Activated CD4-positive, CD25-positive, alpha-beta regulatory T cell treated with anti-CD3 and anti-CD28 coated beads, Interleukin-2, amount 50 U/mL, for 72 hours (primary cell): ENCODE results near the gene EMC10.
A peak's percentile ranks its signal among the peaks of the same experiment; 100 is the strongest.
"Not testable (repeated sequence)": the region's sequence is repeated elsewhere in the genome, so short reads cannot be mapped to it uniquely, and the experiment has no call there.

ENCODE experiments used
- DNase-seq: peaks from one replicate; pipeline ENCODE4 v3.0.0; 2021

Gene EMC10

DNA sequence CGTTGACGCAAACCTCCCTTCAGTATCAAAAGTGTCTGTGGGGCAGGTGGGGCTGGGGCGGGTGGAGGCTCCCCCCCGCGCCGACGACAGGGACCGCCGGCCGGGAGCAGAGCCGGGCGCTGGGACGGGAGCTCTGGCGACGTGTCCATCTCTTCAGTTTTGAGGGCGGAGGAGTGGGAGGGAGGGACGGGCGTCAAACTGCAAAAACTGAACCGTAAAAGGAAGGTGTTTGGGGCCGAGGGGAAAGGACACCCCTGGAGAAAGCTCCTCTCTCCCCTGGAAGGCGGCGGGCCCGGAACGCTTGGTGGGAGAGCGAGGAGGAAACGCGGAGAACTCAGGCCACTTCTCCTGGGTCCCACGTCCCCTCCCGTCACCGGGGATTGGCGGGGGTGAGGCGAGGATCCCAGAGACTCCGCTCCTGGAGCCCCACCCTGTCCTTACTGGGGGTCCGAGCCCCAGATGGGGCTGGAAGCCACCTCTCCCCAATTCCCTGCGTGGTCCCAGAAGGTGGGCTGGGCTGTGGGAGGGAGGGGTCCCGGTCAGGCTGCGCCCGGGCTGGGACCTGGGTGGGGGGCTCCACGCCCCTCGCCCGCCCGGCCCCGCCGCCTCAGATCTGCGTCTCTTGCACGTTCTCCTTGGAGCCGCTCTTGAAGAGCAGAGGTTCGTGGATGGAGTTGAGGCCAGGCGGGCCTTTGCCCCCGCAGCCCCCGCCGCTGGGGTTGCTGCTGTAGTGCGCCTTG is 40.8 kb downstream of the EMC10 start:
- no peak for DNase-seq

DNA sequence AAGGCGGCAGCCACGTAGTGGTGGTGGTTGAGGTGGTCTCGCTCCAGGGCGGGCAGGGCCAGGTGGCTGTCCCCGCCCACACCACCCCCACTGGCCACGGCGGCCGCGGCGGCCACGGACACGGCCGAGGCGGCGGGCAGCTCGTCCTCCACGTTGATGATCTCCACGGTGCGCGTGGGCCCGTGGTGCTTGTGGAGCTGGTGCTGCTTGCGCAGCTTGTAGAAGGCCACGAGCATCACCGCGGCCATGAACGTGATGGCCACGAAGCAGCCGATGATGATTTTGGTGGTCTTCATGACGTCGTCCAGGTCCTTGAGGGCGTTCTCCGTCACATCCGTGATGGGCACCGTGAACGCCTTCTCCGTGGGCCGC is 41.4 kb downstream of the EMC10 start:
- no peak for DNase-seq

DNA sequence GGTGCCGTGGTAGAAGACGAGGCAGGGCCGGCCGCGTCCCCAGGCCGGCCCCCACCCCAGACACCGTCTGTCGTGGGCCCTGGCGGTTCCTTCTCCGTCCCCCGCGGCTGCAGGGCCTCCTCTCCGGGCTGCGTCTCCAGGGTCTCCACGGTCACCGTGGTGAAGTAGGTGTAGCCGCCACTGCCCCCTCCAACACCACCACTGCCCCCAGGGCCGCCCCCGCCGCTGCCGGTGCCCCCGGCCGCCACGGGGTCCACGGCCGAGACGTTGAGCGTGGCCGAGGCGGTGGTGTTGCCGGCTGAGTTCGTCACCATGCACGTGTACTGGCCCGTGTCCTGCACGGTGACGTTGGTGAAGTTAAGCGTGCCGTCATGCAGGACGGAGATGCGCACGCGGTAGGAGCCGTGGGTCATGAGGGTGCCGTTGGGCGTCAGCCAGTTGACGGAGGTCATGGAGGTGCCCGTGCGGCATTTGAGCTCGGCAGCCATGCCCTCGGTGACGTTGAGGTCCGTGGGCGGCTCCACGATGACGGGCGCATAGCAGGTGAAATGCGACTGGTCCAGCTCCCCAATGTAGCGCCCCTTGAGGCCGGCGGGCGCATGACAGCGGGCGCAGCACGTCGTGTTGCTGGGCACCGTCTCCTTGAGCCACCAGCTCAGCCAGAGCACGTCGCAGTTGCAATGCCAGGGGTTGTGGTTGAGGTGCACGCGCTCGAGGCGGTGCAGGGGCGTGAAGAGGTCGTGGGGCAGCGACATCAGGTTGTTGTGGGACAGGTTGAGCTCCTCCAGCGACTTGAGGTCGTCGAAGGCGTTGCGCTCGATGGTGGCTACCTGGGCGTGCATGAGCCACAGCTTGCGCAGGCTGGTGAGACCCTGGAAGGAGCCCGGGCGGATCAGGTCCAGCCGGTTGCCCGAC is 42.0 kb downstream of the EMC10 start:
- no peak for DNase-seq

DNA sequence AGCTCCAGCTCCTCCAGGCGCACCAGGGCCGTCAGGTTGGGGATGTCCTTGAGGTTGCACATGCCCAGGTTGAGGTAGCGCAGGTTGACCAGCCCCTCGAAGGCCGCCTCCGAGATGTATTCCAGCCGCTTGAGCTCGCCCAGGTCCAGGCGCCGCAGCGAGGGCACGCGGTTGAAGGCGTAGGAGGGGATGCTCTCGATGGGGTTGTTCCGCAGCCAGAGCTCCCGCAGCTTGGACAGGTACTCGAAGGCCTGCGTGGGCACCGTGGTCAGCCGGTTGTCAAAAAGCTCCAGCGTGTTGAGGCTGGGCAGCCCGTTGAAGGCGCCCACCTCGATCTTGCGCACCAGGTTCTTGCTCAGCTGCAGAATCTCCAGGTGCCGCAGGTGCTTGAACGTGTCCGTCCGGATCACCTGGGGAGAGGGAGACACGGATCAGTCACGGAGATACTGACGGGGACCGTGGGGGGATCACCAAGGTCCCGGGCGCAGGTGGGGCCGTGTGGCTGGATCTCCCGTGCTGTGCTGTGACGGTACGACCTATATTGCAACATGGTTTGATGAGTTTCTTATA is 42.8 kb downstream of the EMC10 start:
- DNase-seq, result no peak

DNA sequence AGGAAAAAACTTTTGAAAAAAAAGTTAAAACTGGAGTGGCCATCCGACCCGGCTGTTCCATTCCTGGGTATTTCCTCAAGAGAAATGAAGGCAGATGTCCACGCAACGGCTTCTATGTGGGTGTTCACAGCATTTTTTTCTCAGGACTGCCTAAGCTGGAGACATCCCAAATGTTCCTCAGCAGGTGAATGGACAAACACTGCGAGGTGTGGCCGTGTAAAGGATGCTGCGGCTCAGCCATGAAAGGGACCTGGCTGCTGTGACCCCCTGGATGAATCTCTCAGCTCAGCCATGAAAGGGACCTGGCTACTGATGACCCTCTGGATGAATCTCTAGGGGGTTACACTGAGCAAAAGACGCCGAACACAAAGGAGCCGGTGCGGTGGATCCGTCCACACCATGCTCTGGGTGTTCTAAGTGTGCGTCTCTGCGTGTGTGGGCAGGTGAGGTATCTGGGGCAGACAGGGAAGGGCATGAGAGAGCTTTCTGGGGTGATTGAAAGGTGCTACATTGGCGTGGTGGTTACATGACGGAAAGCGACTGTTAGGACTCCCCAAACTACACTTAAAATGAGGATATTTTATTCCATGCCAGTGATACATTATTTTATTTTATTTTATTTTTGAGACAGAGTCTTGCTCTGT is 44.6 kb downstream of the EMC10 start:
- no peak for DNase-seq

DNA sequence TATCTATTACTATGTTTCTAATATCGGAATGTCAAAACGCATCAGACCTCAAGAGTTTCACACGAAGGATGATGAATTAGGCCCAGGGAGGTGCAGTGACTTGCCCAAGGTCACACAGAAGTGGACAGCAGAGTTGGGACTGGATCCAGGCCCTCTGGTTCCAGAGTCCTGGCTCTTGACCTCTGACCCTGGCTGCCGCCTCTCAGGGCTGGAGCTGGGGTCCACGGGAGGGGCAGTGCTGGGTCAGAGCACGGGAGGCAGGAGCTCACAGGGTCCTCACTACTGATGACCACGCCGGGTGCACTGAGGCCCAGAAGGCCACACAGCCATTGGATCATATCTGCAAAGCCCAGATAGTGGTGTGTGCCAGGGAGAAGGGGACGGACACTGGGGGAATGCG is 46.6 kb downstream of the EMC10 start:
- no peak for DNase-seq

DNA sequence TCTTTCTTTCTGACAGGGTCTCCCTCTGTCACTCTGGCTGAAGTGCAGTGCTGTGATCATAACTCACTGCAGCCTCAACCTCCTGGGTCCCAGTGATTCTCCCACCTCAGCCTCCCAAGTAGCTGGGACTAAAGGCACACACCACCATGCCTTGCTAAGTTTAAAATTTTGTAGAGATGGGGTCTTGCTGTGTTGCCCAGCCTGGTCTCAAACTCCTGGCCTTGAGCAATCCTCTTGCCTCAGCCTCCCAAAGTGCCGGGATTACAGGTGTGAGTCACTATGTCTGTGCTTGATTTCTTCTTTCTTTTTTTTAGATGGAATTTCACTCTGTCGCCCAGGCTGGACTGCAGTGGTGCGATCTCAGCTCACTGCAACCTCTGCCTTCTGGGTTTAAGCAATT is 51.7 kb downstream of the EMC10 start:
- not testable (repeated sequence) for DNase-seq

DNA sequence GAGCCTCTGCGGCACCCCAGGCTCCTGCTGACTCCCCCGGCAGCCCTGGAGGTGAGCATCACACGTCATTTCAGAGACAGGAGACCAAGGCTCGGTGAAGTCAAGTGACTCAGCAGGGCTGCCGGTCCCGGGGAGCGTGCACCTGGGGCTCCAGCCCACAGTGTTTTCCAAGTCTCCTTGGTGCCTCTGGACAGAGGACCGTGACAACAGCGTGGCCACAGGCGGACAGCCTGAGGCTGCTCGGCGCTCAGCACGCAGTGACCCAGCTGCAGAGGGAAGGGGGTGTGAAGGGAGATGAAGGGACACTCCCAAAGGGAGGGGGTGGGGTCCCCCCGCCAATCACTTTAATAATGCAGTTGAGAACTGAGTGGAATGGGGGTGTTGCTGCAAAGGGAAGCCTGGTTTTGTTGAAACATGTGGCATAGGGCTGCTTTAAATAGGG is 54.9 kb downstream of the EMC10 start:
- DNase-seq, result no peak

DNA sequence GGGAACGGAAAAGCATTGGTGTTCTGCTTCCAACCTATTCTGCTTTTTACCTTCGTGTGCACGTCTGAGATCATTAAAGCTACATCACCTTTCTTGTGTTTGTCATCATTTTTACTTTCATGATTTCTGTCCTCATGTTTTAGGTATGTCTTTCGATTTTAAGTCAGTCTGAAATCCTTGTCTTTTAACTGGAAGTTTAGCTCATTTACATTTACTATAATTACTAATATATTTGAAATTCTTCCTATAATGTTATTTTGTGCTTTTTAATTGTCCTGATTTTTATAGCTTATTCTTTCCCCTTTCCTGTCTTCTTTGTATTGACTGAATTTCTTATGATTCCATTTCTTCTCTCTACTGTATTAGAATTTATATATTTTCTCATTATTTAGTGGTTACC is 56.6 kb downstream of the EMC10 start:
- DNase-seq, result no peak

DNA sequence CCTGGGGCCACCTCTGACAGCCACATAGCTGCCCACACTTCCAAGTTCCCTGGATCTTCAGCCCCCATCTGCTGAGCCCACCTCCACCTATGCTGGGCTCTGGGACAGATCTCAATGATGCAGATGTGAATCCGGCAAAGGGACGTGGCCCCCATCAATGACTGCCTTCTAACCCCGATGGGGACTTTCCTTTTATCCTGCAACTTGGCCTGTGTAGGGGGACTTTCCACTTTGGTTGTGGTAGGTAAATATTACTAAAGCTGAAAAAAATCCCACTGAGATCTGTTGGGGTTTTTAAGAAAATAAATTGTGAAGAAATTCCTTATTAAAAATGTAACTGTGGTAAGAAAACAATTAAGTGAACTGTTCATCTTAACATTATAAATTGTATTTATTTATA is 58.2 kb downstream of the EMC10 start:
- no peak for DNase-seq

DNA sequence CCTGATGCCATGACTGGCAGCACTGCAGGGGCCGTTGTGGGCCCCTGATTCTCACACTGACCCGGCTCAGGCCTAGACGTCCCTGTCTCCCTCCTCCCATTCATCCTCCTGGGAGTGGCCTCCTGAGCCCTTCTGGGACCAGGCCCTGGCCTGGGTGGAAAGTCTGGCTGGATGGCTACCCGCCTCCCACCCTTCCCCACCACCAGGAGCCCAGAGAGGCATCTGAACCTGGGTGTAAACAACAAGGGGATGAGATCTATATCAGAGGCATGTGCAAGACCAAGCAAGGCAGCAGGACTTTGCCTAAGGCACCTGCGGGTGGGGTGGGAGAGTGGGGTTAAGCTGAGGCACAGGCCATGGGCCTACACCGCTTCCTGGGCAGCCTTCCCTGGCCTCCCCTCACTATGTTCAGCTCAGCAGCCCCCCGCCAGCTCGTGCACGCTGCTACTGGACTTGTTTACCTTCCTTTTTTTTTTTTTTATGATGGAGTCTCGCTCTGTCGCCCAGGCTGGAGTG is 59.4 kb downstream of the EMC10 start:
- DNase-seq, result no peak

DNA sequence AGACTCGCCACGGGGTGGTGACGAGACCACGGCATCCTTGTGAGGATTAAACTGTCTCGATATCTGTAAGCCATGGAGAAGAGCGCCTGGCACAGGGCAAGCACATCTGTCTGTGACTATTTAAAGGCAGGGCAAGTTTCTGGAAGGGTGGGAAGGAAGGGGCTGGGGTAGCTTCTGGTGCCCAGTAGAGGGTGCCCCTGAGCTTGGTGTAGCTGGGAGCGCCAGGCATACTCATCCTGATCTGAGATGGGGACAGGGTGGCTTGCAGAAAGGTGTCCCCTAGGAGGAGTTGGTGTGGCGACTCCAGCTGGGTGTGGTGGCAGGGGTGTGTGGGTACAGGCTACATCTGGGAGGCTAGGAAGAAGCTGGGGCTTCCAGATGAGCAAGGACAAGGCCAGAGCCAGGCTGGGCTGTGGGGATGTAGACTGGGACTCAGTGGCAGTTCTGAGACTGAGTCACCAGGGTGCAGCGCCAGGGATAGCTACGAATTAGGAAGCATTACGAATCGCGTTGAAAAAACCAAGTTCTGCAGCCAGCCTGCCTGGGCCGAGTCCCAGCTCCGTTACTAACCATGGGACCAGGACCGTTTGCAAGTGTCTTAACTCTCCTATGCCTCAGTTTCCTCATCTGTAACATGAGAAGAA is 60.5 kb downstream of the EMC10 start:
- no peak for DNase-seq

DNA sequence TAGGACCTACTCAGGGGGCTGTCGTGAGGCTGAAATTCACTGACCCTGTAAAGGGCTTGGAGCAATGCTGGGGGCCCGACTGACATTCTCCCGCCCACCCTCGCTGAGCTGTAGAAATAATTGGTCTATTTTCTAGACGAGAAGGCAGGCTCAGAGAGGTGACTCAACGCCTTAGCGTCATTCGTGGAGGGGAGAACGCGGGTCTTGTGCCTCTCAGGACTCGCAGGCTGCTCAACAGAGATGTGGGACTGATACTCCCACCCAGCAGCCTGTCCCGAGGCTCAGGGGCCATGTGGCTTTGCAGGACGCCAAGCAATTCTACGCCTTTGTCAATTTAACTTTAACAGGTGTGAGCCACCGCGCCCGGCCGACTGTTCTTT is 61.0 kb downstream of the EMC10 start:
- no peak for DNase-seq

DNA sequence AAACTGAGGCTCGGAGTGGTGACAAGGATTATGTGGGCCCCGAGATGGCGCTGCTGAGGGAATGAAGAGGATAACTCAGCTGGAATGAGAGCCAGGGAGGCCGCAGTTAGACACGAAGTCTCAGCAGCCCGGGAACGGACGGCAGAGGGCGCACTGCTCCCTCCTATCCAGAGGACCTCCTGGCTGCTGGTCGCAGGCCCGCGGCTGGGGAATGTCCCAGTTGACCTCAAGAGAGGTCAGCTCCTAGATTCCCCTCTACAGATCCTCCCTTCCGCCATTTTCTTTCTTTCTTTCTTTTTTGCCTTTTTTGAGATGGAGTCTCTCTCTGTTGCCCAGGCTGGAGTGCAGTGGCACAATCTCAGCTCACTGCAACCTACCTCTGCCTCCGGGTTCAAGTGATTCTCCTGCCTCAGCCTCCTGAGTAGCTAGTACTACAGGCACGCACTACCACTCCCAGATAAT is 61.5 kb downstream of the EMC10 start:
- peak; percentile 76 for DNase-seq
